H1 (cell line): ENCODE results near the gene APOBEC2. TPM values are rescaled to one million over a fixed set of nuclear protein-coding genes. Genes with fewer than 3 reads are reported as not detected.

ENCODE experiments used
- CTCF ChIA-PET: fragments of 300-600 bp; sonication (Branson Sonifier 250); formaldehyde crosslinking; loops from one replicate; lab custom pipeline; 2021; ENCODE audit not compliant: partially characterized antibody; lab: Charles Lee
- POLR2A ChIA-PET: fragments of 300-600 bp; sonication (Branson Sonifier 250); formaldehyde crosslinking; loops from one replicate; lab custom pipeline; 2021; ENCODE audit warnings: inconsistent platforms; ENCODE audit not compliant: partially characterized antibody; lab: Charles Lee
- DNase-seq, 2 experiments: peaks; one replicate each; pipeline versions ENCODE4 v3.0.0 to v3.0.0-alpha.2; 2010 to 2022; ENCODE audit warnings: low spot score in 2 of 2, low read depth in 1 of 2, mixed read lengths in 1 of 2
- FAIRE-seq: peaks from 2 replicates; lab custom pipeline; 2011; peaks lifted over from hg19 to GRCh38; lab: Jason Lieb, UNC
- H2AFZ ChIP-seq: 2 replicates; pipeline ENCODE4 v1.8.1; 2012; ENCODE audit warnings: low read length, inconsistent platforms
- H2AK5ac ChIP-seq: 2 replicates; pipeline ENCODE4 v1.6.1; 2013; ENCODE audit warnings: low read depth, low read length
- H2BK120ac ChIP-seq: replicated peaks from 2 replicates; pipeline ENCODE3; 2013; ENCODE audit warnings: low read depth, low read length, inconsistent platforms
- H2BK12ac ChIP-seq: 2 replicates; pipeline ENCODE4 v1.6.1; 2013; ENCODE audit warnings: low read depth, low read length
- H2BK15ac ChIP-seq: 2 replicates; pipeline ENCODE4 v1.6.1; 2013; ENCODE audit warnings: low read length
- H2BK20ac ChIP-seq: 2 replicates; pipeline ENCODE4 v1.6.1; 2013; ENCODE audit warnings: low read length
- H2BK5ac ChIP-seq: 2 replicates; pipeline ENCODE4 v1.6.1; 2013; ENCODE audit warnings: low read depth, low read length
- H3K14ac ChIP-seq: 2 replicates; pipeline ENCODE4 v1.6.1; 2013; ENCODE audit warnings: inconsistent platforms; ENCODE audit not compliant: insufficient read length
- H3K18ac ChIP-seq: 2 replicates; pipeline ENCODE4 v1.6.1; 2013; ENCODE audit warnings: low read length; ENCODE audit errors: extremely low read depth
- H3K23ac ChIP-seq: 2 replicates; pipeline ENCODE4 v1.6.1; 2013; ENCODE audit warnings: inconsistent platforms; ENCODE audit not compliant: insufficient read length
- H3K23me2 ChIP-seq: 2 replicates; pipeline ENCODE4 v1.6.1; 2013; ENCODE audit warnings: low read depth, low read length
- H3K27ac ChIP-seq: 2 replicates; pipeline ENCODE4 v1.6.1; 2011; ENCODE audit warnings: low read depth, low read length, inconsistent platforms
- H3K27me3 ChIP-seq, 4 experiments: replicated peaks in 1 of 4; 1 replicate in 1 of 4; 2 replicates in 3 of 4; pipeline versions ENCODE4 v1.6.1 to v1.8.1; 2011 to 2013; ENCODE audit warnings: low read length in 3 of 4, mild to moderate bottlenecking in 3 of 4, inconsistent platforms in 2 of 4, mixed read lengths in 2 of 4, moderate library complexity in 1 of 4; ENCODE audit not compliant: control insufficient read depth in 3 of 4, insufficient read depth in 3 of 4; ENCODE audit errors: extremely low read depth in 1 of 4
- H3K36me3 ChIP-seq, 4 experiments: 2 replicates each; pipeline versions ENCODE4 v1.6.1 to v1.8.1; 2011 to 2013; ENCODE audit warnings: mild to moderate bottlenecking in 4 of 4, low read length in 3 of 4, moderate library complexity in 2 of 4, control low read depth in 1 of 4, inconsistent platforms in 1 of 4; ENCODE audit not compliant: insufficient read depth in 4 of 4, control insufficient read depth in 2 of 4
- H3K4ac ChIP-seq: replicated peaks from 2 replicates; pipeline ENCODE3; 2013; ENCODE audit warnings: low read length, low read depth, mixed read lengths, inconsistent platforms; ENCODE audit not compliant: insufficient read length
- H3K4me1 ChIP-seq, 4 experiments: replicated peaks in 1 of 4; 1 replicate in 1 of 4; 2 replicates in 3 of 4; pipeline versions ENCODE4 v1.6.1 to v1.8.1; 2011 to 2013; ENCODE audit warnings: low read length in 3 of 4, inconsistent platforms in 2 of 4, mixed read lengths in 1 of 4; ENCODE audit not compliant: insufficient read depth in 4 of 4, control insufficient read depth in 3 of 4
- H3K4me2 ChIP-seq, 2 experiments: 2 replicates each; pipeline versions ENCODE4 v1.6.1 to v1.8.1; 2011 to 2013; ENCODE audit warnings: low read depth in 2 of 2, low read length in 2 of 2, control low read depth in 1 of 2, inconsistent platforms in 1 of 2, mild to moderate bottlenecking in 1 of 2; ENCODE audit not compliant: insufficient read depth in 1 of 2
- H3K4me3 ChIP-seq, 4 experiments: fragments of 200-600, 300-600 bp in 1 of 4; sonication (generic), shearing (Covaris generic), sonication (Bioruptor Twin) in 1 of 4; 2 replicates each; pipeline versions ENCODE4 v1.5.1 to v1.8.1; 2011 to 2016; ENCODE audit warnings: low read length in 4 of 4, low read depth in 3 of 4, control low read depth in 2 of 4, inconsistent platforms in 2 of 4, mild to moderate bottlenecking in 2 of 4, mixed read lengths in 1 of 4, moderate library complexity in 1 of 4; ENCODE audit not compliant: insufficient read depth in 2 of 4; ENCODE audit errors: extremely low read depth in 1 of 4
- H3K56ac ChIP-seq: replicated peaks from 2 replicates; pipeline ENCODE3; 2013; ENCODE audit warnings: low read depth, mild to moderate bottlenecking, mixed read lengths, low read length, inconsistent platforms; ENCODE audit not compliant: insufficient read length
- H3K79me1 ChIP-seq: 2 replicates; pipeline ENCODE4 v1.6.1; 2013; ENCODE audit warnings: low read depth, low read length, control low read depth
- H3K79me2 ChIP-seq, 2 experiments: 2 replicates each; pipeline versions ENCODE4 v1.6.1 to v1.8.1; 2012 to 2013; ENCODE audit warnings: low read length in 2 of 2, mild to moderate bottlenecking in 2 of 2, inconsistent platforms in 1 of 2; ENCODE audit not compliant: insufficient read depth in 2 of 2, control insufficient read depth in 1 of 2
- H3K9ac ChIP-seq, 4 experiments: replicated peaks in 1 of 4; 1 replicate in 1 of 4; 2 replicates in 3 of 4; pipeline versions ENCODE4 v1.6.1 to v1.8.1; 2011 to 2013; ENCODE audit warnings: low read depth in 3 of 4, low read length in 3 of 4, control low read depth in 2 of 4, mild to moderate bottlenecking in 2 of 4, moderate library complexity in 2 of 4, inconsistent platforms in 1 of 4; ENCODE audit errors: extremely low read depth in 1 of 4
- H3K9me3 ChIP-seq, 2 experiments: 2 replicates each; pipeline versions ENCODE4 v1.6.1 to v1.8.1; 2012 to 2013; ENCODE audit warnings: mild to moderate bottlenecking in 2 of 2, moderate library complexity in 2 of 2, control low read depth in 1 of 2, inconsistent platforms in 1 of 2, low read depth in 1 of 2, low read length in 1 of 2, mixed read lengths in 1 of 2; ENCODE audit not compliant: insufficient read depth in 2 of 2
- H4K20me1 ChIP-seq, 2 experiments: replicated peaks in 1 of 2; 2 replicates each; pipeline versions ENCODE3 to v1.8.1; 2011 to 2013; ENCODE audit warnings: inconsistent platforms in 2 of 2, low read length in 2 of 2, mild to moderate bottlenecking in 1 of 2; ENCODE audit not compliant: insufficient read depth in 2 of 2, control insufficient read depth in 1 of 2
- H4K5ac ChIP-seq: 2 replicates; pipeline ENCODE4 v1.6.1; 2013; ENCODE audit warnings: low read length, low read depth, mixed read lengths, inconsistent platforms; ENCODE audit not compliant: insufficient read length
- H4K8ac ChIP-seq: 2 replicates; pipeline ENCODE4 v1.8.0; 2013; ENCODE audit warnings: mild to moderate bottlenecking, moderate library complexity, low read length, inconsistent platforms; ENCODE audit not compliant: insufficient read depth; ENCODE audit errors: extremely low read depth
- H4K91ac ChIP-seq: replicated peaks from 2 replicates; pipeline ENCODE3; 2013; ENCODE audit warnings: low read length, mixed read lengths, inconsistent platforms; ENCODE audit not compliant: insufficient read length
- ASH2L ChIP-seq: fragments of 200-600, 300-600 bp; sonication (generic); IDR thresholded peaks from one replicate; pipeline ENCODE4 v1.7.1; 2017; ENCODE audit warnings: low read length
- POLR2A ChIP-seq, 2 experiments: IDR thresholded peaks; 1 replicate in 1 of 2; 2 replicates in 1 of 2; pipeline ENCODE4 v1.6.1; 2011; ENCODE audit warnings: low read depth in 2 of 2, low read length in 2 of 2, mild to moderate bottlenecking in 2 of 2; ENCODE audit errors: control extremely low read depth in 1 of 2
- POU5F1 ChIP-seq: IDR thresholded peaks from 2 replicates; pipeline ENCODE4 v1.6.1; 2011; ENCODE audit warnings: low read depth, mild to moderate bottlenecking, low read length, moderate library complexity
- RAD21 ChIP-seq, 2 experiments: IDR thresholded peaks in 1 of 2; conservative IDR thresholded peaks in 1 of 2; 2 replicates each; pipeline ENCODE4 v1.6.1; 2011; ENCODE audit warnings: low read depth in 2 of 2, low read length in 2 of 2, improper control_type of control experiment in 1 of 2, inconsistent platforms in 1 of 2, mild to moderate bottlenecking in 1 of 2, moderate library complexity in 1 of 2
- WGBS, 2 experiments: shearing (Covaris generic) in 1 of 2; methylation state at CpG; one replicate each; pipeline versions ENCODE4 v1.1.6 to v1.1.7; 2013 to 2015; ENCODE audit warnings: low lambda C conversion rate in 2 of 2, mixed read lengths in 2 of 2, inconsistent platforms in 1 of 2, low coverage in 1 of 2, missing lambda C conversion rate in 1 of 2; ENCODE audit not compliant: insufficient replicate concordance in 2 of 2, insufficient coverage in 1 of 2, insufficient read length in 1 of 2; ENCODE audit errors: extremely low coverage in 1 of 2, missing lambda C conversion rate in 1 of 2; 5-methylcytosine and 5-hydroxymethylcytosine counted together
- polyA plus RNA-seq, 7 experiments: library from polyadenylated mRNA; depleted of rRNA in 3 of 7; stranded (reverse) in 5 of 7; unstranded in 2 of 7; fragments of >200 nt in 5 of 7; fragments of 200-250 nt in 2 of 7; gene quantifications; 1 replicate in 5 of 7; 2 replicates in 1 of 7; 4 replicates in 1 of 7; pipeline versions ENCODE4 v1.2.1 to v1.2.3, GENCODE V29; 2011 to 2013; ENCODE audit warnings: missing spikeins in 2 of 7, mixed read lengths in 2 of 7
- total RNA-seq: library from RNA; stranded (reverse); fragmentation: NEBNext Ultra II Directional; extraction: Animal tissue kit (Norgen Biotek cat#: 25700); gene quantifications from 2 replicates; pipeline ENCODE4 v1.2.1, GENCODE V29; 2021

APOBEC2 gene
- total and polyA plus RNA-seq, 2 of the 8 experiments (the other 6 are each of a cell fraction or from before 2014, with no cell fraction given): not detected

DNA sequence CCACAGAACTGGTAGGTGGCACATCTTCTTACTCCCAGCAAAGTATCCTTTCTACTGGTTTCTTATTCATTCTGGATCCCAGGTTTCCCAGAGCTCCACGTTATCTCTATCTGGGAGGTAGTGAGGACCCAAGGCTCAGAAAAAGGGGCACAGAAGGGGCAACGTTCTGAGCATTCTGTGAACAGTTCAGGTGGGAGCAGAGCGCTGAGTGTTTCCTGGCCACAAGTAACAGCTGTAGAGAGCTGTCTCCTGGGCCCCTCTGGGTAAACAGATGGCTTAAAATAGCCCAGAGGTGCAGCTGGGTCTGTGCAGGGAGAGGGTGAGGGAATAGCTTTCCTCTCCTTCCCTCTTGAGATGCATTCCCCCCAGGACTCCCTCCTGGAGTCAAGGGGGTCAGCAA is 2.1 kb downstream of the APOBEC2 start:
- Histone ChIP-seq H3K23ac (no peak overlapping the region), H3K4me2 (no peak overlapping the region), H3K9me3 (no peaks in the 10 kb centered on the region), H2AK5ac (no peak overlapping the region), H2BK5ac (no peak overlapping the region), H3K27me3 (no peaks in the 10 kb centered on the region), H4K8ac (no peak overlapping the region), H2BK15ac (no peak overlapping the region), H2BK120ac (no peak overlapping the region), H4K5ac (no peak overlapping the region), H3K4ac (no peak overlapping the region), H3K18ac (no peak overlapping the region), H2BK12ac (no peak overlapping the region), H3K4me3 (no peak overlapping the region), H3K4me1 (peaks cover 0 to 5% (median 0%) of the 10 kb centered on the region in 4 experiments; a peak in 2 of 7 replicates), H4K91ac (no peak overlapping the region), H3K79me2 (no peaks in the 10 kb centered on the region), H2AFZ (no peak overlapping the region), H3K14ac (no peak overlapping the region), H4K20me1 (no peaks in the 10 kb centered on the region), H3K56ac (no peak overlapping the region), H3K9ac (no peak overlapping the region), H3K79me1 (no peaks in the 10 kb centered on the region), H3K36me3 (no peaks in the 10 kb centered on the region), H2BK20ac (no peak overlapping the region), H3K27ac (no peak overlapping the region), H3K23me2 (no peaks in the 10 kb centered on the region)
- DNase-seq (no peak), FAIRE-seq (no peak)
- CTCF ChIA-PET: interaction anchor here (0.9 to 6.7 kb wide), 13 partner anchors 8 to 275 kb away, joined by 3 to 48 read pairs (median 9); partner anchors contain the start of genes TSPO2 and UNC5CL
- 94% methylated on average over 3 of the region's 3 CpGs; no CpG with 5 or more reads in 1 of the 2 experiments for WGBS, 2 experiments
- POLR2A ChIA-PET: interaction anchor here (2.0 kb wide), 1 partner anchor 8 kb away, joined by 5 read pairs; no protein-coding TSS in a partner anchor
- TF ChIP-seq POU5F1 (no peak), POLR2A (IDR thresholded peaks at IDR 0.05; ENCODE audit: control extremely low read depth in 1 of 2, low read depth in 2 of 2, low read length in 2 of 2) (no peak), RAD21 (IDR thresholded peaks at IDR 0.05 in 1 of 2, conservative IDR thresholded peaks at IDR 0.05 in 1 of 2; ENCODE audit: low read depth in 2 of 2, low read length in 2 of 2) (no peak), ASH2L (no peak)
